ENCODE measurements around the gene ATP13A3. TPM values are rescaled to one million over a fixed set of nuclear protein-coding genes. Genes with fewer than 3 reads are reported as not detected.

ATP13A3 gene
- total and polyA plus RNA-seq, 9 of the 15 experiments (the other 6 are each of a cell fraction or from before 2014, with no cell fraction given), result 16.6 to 135 (median 86.6) TPM

- Histone ChIP-seq H3K4me2 (ENCODE audit: insufficient read depth, low read length) (no peak overlapping the region), H3K9me3 (replicated peaks; ENCODE audit: control insufficient read depth, insufficient read depth, low read depth, low read length) (no peaks in the 10 kb centered on the region), H3K36me3 (ENCODE audit: control insufficient read depth, insufficient read depth, low read length) (peaks cover 25% of the 10 kb centered on the region), H3K9me1 (ENCODE audit: control insufficient read depth, insufficient read depth, low read length) (no peaks in the 10 kb centered on the region), H3K27me3 (ENCODE audit: control insufficient read depth in 2 of 2, insufficient read depth in 2 of 2, low read length in 2 of 2) (no peaks in the 10 kb centered on the region), H4K20me1 (replicated peaks; ENCODE audit: control insufficient read depth, insufficient read depth, low read length) (no peaks in the 10 kb centered on the region), H3K4me3 (no peak overlapping the region), H3K9ac (ENCODE audit: insufficient read depth in 1 of 2, low read depth in 2 of 2, low read length in 2 of 2) (peak overlapping the region in 1 of 2 experiments; percentile 61; a peak in 1 of 4 replicates), H3K79me2 (ENCODE audit: control insufficient read depth, insufficient read depth, low read length) (no peaks in the 10 kb centered on the region), H3K27ac (ENCODE audit: extremely low read depth, low read depth, low read length) (no peak overlapping the region), H3K4me1 (replicated peaks in 1 of 2; ENCODE audit: control insufficient read depth in 2 of 2, insufficient read depth in 2 of 2, low read length in 2 of 2) (peaks cover 0 to 11% of the 10 kb centered on the region in 2 experiments; a peak in 3 of 5 replicates), H2AFZ (ENCODE audit: low read depth, low read length) (no peak overlapping the region)
- ATAC-seq (peak; percentile 76), DNase-seq (ENCODE audit: extremely low read depth in 1 of 4, low spot score in 3 of 4) (peak in 1 of 4 experiments; percentile 22), FAIRE-seq (no peak)
- intact Hi-C loops (cut with micrococcal nuclease), result no loop called here
- POLR2A ChIA-PET, result interaction anchor here (0.5 to 0.8 kb wide), 3 partner anchors 16 to 180 kb away, joined by 3 read pairs; no protein-coding TSS in a partner anchor
- in situ Hi-C loops (cut with MboI), result loop anchor here (5.0 kb wide), 1 partner anchor 65 kb away; no protein-coding TSS in a partner anchor
- CTCF ChIA-PET (ENCODE audit: low intra/inter-chr PET ratio), result no interaction called here
- BruUV-seq (replicated peaks), result no TSS peak
- TF ChIP-seq RAD21 (CRISPR knock-in tag; conservative IDR thresholded peaks at IDR 0.05 in 1 of 2, IDR thresholded peaks at IDR 0.05 in 1 of 2) (no peak), CCAR2 (IDR thresholded peaks at IDR 0.05; ENCODE audit: low read depth, low read length) (no peak), NR2F6 (CRISPR knock-in tag; IDR thresholded peaks at IDR 0.05) (no peak), THRA (IDR thresholded peaks at IDR 0.05) (no peak), SUPT5H (IDR thresholded peaks at IDR 0.05) (peak; percentile 50; the same call in 1 of the 2 replicates), GTF3C2 (IDR thresholded peaks at IDR 0.05; ENCODE audit: borderline replicate concordance, extremely low read depth, insufficient read length) (no peak), POLR2G (IDR thresholded peaks at IDR 0.05; ENCODE audit: low read depth, low read length) (peak; percentile 22; the same call in 1 of the 2 replicates), ZKSCAN3 (CRISPR knock-in tag; IDR thresholded peaks at IDR 0.05) (no peak), POLR2AphosphoS5 (IDR thresholded peaks at IDR 0.05; ENCODE audit: control insufficient read depth, insufficient read depth, low read depth, low read length) (peak; percentile 53; the same call in 1 of the 2 replicates), FOSL1 (tag; conservative IDR thresholded peaks at IDR 0.05) (no peak), SNIP1 (IDR thresholded peaks at IDR 0.05; ENCODE audit: low read depth) (no peak), POLR2A (conservative IDR thresholded peaks at IDR 0.05) (peak; percentile 63; the same call in 1 of the 2 replicates), KLF16 (IDR thresholded peaks at IDR 0.05) (no peak), POLR2B (IDR thresholded peaks at IDR 0.05; ENCODE audit: low read depth, partially characterized antibody) (peak; percentile 44), THRB (CRISPR knock-in tag; conservative IDR thresholded peaks at IDR 0.05) (no peak)
- TF ChIP-seq, protein P1, sequence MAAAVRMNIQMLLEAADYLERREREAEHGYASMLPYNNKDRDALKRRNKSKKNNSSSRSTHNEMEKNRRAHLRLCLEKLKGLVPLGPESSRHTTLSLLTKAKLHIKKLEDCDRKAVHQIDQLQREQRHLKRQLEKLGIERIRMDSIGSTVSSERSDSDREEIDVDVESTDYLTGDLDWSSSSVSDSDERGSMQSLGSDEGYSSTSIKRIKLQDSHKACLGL (CRISPR knock-in tag; IDR thresholded peaks at IDR 0.05; ENCODE audit: borderline replicate concordance, poor library complexity, severe bottlenecking), result no peak
- 46% methylated on average over 8 of the region's 8 CpGs for WGBS (ENCODE audit: insufficient coverage, low coverage, missing lambda C conversion rate)
Measured at GRCh38 chr3:194401868-194402329, 84.9 kb downstream of the ATP13A3 start.
